Activated T-helper 17 cell treated with anti-CD3 and anti-CD28 coated beads, Interleukin-2, amount 50 U/mL, for 72 hours (primary cell): ENCODE measurements around the gene TAF9. TPM values are rescaled to one million over a fixed set of nuclear protein-coding genes. Genes with fewer than 3 reads are reported as not detected.
"Not testable (repeated sequence)": the region's sequence is repeated elsewhere in the genome, so short reads cannot be mapped to it uniquely, and the experiment has no call there.

Experiments
- ATAC-seq: fragments of 150-1000 bp; cut with Tn5 transposase; replicated peaks from 2 replicates; pipeline ENCODE4 v1.10.0; 2021; ENCODE audit warnings: mild to moderate bottlenecking, moderate library complexity
- H3K27ac Mint-ChIP-seq: one replicate; pipeline ENCODE4 v1.8.0; 2022; ENCODE audit warnings: mixed read lengths
- H3K27me3 Mint-ChIP-seq: one replicate; pipeline ENCODE4 v1.8.0; 2022; ENCODE audit warnings: mixed read lengths
- H3K36me3 Mint-ChIP-seq: one replicate; pipeline ENCODE4 v1.8.0; 2022; ENCODE audit warnings: low read depth, mild to moderate bottlenecking, mixed read lengths
- H3K4me1 Mint-ChIP-seq: one replicate; pipeline ENCODE4 v1.8.0; 2022; ENCODE audit warnings: mixed read lengths
- H3K4me3 Mint-ChIP-seq: one replicate; pipeline ENCODE4 v1.8.0; 2022; ENCODE audit warnings: mild to moderate bottlenecking, mixed read lengths
- H3K9me3 Mint-ChIP-seq: one replicate; pipeline ENCODE4 v1.8.0; 2022; ENCODE audit warnings: mixed read lengths
- total RNA-seq, 2 donors: library from RNA; stranded (reverse); gene quantifications; one replicate each; pipeline ENCODE4 v1.2.3, GENCODE V29; 2022

TAF9 gene
- 10 to 100 TPM; 60.0 to 89.0 TPM for total RNA-seq

DNA sequence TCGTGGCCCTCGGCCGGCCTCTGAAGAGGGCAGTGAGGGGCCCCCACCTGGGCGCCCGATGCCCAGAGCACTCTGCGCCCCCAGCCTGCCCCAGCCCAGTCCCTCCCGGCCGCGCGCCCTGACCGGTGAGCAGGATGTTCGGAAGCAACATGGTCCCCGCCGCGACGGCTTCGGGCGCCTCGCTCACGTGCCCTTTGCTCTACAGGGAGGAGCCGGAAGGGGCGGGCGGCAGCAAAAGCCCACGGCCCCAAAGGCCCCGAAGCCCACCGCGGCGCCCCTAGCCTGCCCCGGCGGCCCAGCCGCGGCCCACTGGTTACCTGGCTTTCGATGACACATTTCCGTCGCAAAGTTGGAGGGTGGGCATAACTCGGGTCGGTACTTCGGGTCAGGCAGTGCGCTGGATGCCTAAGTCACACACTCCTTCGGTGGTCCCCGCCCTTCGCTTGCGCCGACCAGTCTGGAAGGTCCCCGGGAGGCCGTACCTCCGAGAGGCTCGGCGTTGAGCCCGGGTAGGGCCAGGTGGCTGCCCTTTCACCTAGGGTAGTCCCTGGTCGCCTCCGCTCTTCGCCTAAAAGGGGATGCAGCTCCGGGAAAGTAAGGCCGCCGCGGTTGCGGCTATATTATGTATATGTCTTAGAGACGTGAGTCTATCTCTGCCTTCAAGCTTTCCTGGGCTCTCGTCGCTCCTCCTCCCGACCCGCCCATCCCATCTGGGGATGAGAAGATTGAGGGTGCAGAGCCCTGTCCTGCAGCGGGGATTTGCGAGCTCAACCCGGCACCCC, at the start of gene TAF9, which contains the start of the genes AK6 and RAD17:
TAF9 (minus strand) TSS at position 181 of the 782 bp plus-strand sequence. CDS start 3,783 bp downstream, outside the sequence.
AK6 (minus strand) TSS at position 181 of the 782 bp plus-strand sequence; CDS start at position 151, 30 bp downstream.
RAD17 (plus strand) TSS at position 479 of the 782 bp plus-strand sequence. CDS start 2,391 bp downstream, outside the sequence.
- no peaks in the 10 kb centered on the region for H3K27me3 Mint-ChIP-seq
- ATAC-seq: peak; percentile 95
- H3K27ac Mint-ChIP-seq: peak within 1 kb of the TSS; percentile 98
- H3K9me3 Mint-ChIP-seq: no peaks in the 10 kb centered on the region
- H3K4me1 Mint-ChIP-seq: peaks cover 12% of the 10 kb centered on the region
- H3K4me3 Mint-ChIP-seq: peak within 1 kb of the TSS; percentile 95
- H3K36me3 Mint-ChIP-seq: peaks cover 66% of the 10 kb centered on the region

GRCh38 chr5:69418554-69418953, 49.2 kb upstream of the TAF9 start:
- no peaks in the 10 kb centered on the region for H3K4me1 Mint-ChIP-seq
- H3K9me3 Mint-ChIP-seq: no peaks in the 10 kb centered on the region
- H3K27ac Mint-ChIP-seq: no peak overlapping the region
- H3K36me3 Mint-ChIP-seq: peaks cover 13% of the 10 kb centered on the region
- no peak for ATAC-seq
- H3K27me3 Mint-ChIP-seq: no peaks in the 10 kb centered on the region
- no peak overlapping the region for H3K4me3 Mint-ChIP-seq

DNA sequence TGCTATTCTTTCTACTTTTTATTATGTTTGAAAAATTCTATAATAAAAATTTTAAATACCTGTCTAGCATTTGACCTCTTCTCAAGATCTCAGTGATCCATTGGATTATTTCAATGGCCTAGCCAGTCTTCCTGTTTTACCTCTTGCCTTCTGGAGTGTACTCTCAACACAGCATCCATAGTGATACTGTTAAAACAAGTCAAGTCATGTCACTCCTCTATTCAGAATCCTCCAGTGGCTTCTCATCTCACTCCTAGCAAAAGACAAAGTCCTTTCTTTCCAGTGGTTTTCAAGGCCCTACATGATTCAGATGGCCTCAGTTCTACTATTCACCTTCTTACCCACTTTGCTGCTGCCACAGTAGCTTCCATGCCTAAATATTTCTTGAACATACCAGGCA, 47.4 kb upstream of the TAF9 start:
- H3K9me3 Mint-ChIP-seq: no peaks in the 10 kb centered on the region
- no peak overlapping the region for H3K27ac Mint-ChIP-seq
- H3K36me3 Mint-ChIP-seq: peaks cover 16% of the 10 kb centered on the region
- ATAC-seq: no peak
- H3K27me3 Mint-ChIP-seq: no peaks in the 10 kb centered on the region
- H3K4me3 Mint-ChIP-seq: no peak overlapping the region
- H3K4me1 Mint-ChIP-seq: no peaks in the 10 kb centered on the region

DNA sequence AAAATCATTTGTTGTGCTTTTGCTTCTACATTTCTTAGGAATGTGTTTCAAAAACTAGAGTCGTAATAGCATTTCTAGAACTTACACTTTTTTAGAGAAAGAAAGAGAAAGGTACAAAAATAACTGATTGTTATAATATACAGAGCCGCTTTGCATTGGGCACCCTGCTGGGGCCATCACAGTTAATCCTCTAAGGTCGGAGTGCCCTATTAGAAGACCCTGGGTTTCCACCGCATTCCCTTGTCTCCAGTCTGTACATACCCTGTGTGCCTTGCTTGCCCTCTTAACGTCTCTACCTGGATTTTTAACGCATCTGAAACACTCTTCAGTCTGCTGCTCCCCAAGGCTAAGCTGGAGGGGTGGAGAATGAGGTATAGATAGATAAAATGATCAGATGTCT, 46.9 kb upstream of the TAF9 start:
- no peak for ATAC-seq
- no peaks in the 10 kb centered on the region for H3K4me1 Mint-ChIP-seq
- H3K27ac Mint-ChIP-seq: no peak overlapping the region
- H3K27me3 Mint-ChIP-seq: no peaks in the 10 kb centered on the region
- no peaks in the 10 kb centered on the region for H3K9me3 Mint-ChIP-seq
- peak overlapping the region; percentile 35 for H3K4me3 Mint-ChIP-seq
- peaks cover 21% of the 10 kb centered on the region for H3K36me3 Mint-ChIP-seq

GRCh38 chr5:69415584-69415958, 46.3 kb upstream of the TAF9 start:
- Mint-ChIP-seq H3K36me3 (peaks cover 26% of the 10 kb centered on the region), H3K9me3 (no peaks in the 10 kb centered on the region)
- ATAC-seq: no peak

DNA sequence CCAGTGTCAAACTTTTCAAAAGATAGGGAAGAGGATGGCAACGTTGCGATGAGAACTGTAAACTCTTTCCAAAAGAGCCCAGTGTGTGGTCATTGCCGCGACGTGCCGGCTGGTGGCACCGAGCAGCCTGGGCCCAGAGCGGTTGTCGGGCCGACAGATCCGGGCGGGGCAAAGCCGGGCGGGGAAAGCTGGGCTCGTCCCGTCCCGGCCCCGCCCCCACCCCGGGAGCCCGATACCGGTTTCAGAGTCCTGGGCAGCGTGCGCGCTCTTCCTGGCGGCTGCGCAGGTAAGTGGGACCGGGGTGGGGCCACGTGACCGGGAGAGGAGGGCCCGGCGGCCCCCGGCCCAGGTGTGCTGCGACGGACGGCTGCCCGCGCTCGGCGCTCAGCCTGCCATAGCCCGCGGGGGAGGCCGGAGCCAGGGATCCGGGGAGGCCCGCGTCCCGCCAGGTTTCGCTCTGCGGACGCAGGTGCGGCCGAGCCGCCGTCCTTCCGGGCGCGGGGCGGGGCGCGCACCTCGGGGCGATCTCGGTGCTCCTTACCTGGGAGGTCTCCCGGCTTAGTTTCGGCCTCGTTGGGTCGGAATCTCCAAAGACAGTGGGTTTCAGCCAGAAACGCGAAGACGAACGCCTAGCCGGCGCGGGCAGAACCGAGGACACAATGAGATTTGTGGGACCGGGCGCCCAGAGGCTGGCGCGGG, 45.7 kb upstream of the TAF9 start, which contains the start of gene MARVELD2:
MARVELD2 (plus strand) TSS at position 232 of the 699 bp plus-strand sequence. CDS start 4,270 bp downstream, outside the sequence.
- H3K4me1 Mint-ChIP-seq: no peaks in the 10 kb centered on the region
- peaks cover 30% of the 10 kb centered on the region for H3K36me3 Mint-ChIP-seq
- no peaks in the 10 kb centered on the region for H3K9me3 Mint-ChIP-seq
- no peaks in the 10 kb centered on the region for H3K27me3 Mint-ChIP-seq
- peak; percentile 76 for ATAC-seq
- H3K27ac Mint-ChIP-seq: peak within 1 kb of the TSS; percentile 32
- peak within 1 kb of the TSS; percentile 37 for H3K4me3 Mint-ChIP-seq

More at GRCh38 chr5:69415584-69415958, 46.3 kb upstream of the TAF9 start:
- Mint-ChIP-seq H3K27ac (no peak overlapping the region), H3K27me3 (no peaks in the 10 kb centered on the region), H3K4me1 (no peaks in the 10 kb centered on the region), H3K4me3 (peak overlapping the region; percentile 35)

DNA sequence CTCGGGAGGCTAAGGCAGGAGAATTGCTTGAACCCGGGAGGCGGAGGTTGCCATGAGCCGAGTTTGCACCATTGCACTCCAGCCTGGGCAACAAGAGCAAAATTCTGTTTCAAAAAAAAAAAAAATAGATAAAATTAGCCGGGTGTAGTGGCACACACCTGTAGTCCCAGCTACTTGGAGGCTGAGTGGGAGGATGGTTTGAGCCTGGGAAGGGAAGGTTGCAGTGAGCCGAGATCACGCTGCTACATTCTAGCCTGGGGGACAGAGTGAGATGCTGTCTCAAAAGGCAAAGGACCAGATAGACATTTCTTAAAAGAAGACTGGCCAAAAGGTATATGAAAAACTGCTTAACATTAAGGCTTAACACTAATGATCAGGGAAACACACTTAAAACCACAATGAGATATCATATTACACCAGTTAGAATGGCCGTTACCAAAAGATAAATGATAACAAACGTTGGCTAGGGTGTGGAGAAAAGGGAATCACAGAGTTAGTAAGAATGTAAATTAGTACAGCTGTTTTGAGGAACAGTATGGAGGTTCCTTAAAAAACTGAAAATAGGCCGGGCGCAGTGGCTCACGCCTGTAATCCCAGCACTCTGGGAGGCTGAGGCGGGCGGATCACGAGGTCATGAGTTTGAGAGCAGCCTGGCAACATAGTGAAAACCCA, 35.5 kb upstream of the TAF9 start:
- Mint-ChIP-seq H3K4me1 (no peaks in the 10 kb centered on the region), H3K9me3 (no peaks in the 10 kb centered on the region), H3K27ac (no peak overlapping the region), H3K4me3 (no peak overlapping the region), H3K27me3 (no peaks in the 10 kb centered on the region), H3K36me3 (peaks cover 77% of the 10 kb centered on the region)
- ATAC-seq: no peak

DNA sequence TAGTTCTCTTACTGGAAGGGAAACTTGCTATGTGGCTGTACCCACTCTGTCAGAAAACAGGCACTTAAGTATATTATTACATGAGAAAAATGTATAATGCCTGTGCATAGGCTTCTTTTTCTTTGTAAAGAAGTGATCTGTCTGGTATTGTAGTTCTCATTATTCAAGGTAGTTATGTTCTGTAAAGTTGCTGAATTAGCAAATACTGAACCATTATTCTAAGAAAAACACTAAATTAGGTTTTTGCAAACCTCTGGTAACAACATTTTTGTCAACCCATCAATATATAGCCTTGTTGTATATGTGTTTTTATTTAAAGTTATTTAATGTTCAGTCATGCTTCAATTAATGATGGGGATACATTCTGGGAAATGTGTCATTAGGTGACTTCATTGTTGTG, 9.1 kb upstream of the TAF9 start:
- Mint-ChIP-seq H3K9me3 (no peaks in the 10 kb centered on the region), H3K4me3 (no peak overlapping the region), H3K36me3 (peaks cover 83% of the 10 kb centered on the region), H3K27ac (no peak overlapping the region), H3K4me1 (no peaks in the 10 kb centered on the region), H3K27me3 (no peaks in the 10 kb centered on the region)
- no peak for ATAC-seq

DNA sequence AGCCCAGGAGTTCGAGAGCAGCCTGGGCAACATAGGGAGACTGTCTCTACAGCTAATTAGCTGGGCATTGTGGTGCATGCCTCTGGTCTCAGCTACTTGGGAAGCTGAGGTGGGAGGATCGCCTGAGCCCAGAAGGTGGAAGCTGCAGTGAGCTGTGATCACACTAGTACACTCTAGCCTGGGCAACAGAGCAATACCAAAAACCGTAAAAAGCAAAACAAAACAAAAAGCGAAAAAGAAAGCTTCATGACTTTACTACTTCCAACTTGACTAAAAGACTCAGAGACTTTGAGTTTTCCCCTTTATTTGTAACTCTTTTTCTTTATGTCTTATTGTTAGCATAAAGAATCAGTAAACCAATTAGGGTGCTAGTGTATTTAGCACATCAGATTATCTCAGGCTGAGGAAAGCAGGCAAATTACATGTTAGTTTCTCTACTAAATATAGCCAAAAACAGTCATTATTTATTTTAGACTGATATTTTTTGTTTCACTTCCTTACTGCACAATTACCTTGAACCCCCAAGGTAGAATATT, 5.7 kb upstream of the TAF9 start:
- no peak for ATAC-seq
- H3K4me3 Mint-ChIP-seq: no peak overlapping the region
- no peak overlapping the region for H3K27ac Mint-ChIP-seq
- H3K4me1 Mint-ChIP-seq: no peaks in the 10 kb centered on the region
- H3K27me3 Mint-ChIP-seq: no peaks in the 10 kb centered on the region
- no peaks in the 10 kb centered on the region for H3K9me3 Mint-ChIP-seq
- H3K36me3 Mint-ChIP-seq: peaks cover 54% of the 10 kb centered on the region

- H3K9me3 Mint-ChIP-seq: no peaks in the 10 kb centered on the region
- peaks cover 66% of the 10 kb centered on the region for H3K36me3 Mint-ChIP-seq
- peaks cover 7% of the 10 kb centered on the region for H3K4me1 Mint-ChIP-seq
- no peaks in the 10 kb centered on the region for H3K27me3 Mint-ChIP-seq
- no peak for ATAC-seq
- no peak overlapping the region for H3K4me3 Mint-ChIP-seq
- no peak overlapping the region for H3K27ac Mint-ChIP-seq
These were observed 3.1 kb upstream of the TAF9 start for GRCh38 chr5:69372394-69372793.

- not testable (repeated sequence) for H3K9me3 Mint-ChIP-seq, ATAC-seq, H3K27me3 Mint-ChIP-seq
- Mint-ChIP-seq H3K4me1 (peaks cover 12% of the 10 kb centered on the region), H3K36me3 (peaks cover 66% of the 10 kb centered on the region), H3K27ac (peak overlapping the region; percentile 98), H3K4me3 (peak overlapping the region; percentile 95)
These were observed 1.0 kb upstream of the TAF9 start for GRCh38 chr5:69370335-69370734.

DNA sequence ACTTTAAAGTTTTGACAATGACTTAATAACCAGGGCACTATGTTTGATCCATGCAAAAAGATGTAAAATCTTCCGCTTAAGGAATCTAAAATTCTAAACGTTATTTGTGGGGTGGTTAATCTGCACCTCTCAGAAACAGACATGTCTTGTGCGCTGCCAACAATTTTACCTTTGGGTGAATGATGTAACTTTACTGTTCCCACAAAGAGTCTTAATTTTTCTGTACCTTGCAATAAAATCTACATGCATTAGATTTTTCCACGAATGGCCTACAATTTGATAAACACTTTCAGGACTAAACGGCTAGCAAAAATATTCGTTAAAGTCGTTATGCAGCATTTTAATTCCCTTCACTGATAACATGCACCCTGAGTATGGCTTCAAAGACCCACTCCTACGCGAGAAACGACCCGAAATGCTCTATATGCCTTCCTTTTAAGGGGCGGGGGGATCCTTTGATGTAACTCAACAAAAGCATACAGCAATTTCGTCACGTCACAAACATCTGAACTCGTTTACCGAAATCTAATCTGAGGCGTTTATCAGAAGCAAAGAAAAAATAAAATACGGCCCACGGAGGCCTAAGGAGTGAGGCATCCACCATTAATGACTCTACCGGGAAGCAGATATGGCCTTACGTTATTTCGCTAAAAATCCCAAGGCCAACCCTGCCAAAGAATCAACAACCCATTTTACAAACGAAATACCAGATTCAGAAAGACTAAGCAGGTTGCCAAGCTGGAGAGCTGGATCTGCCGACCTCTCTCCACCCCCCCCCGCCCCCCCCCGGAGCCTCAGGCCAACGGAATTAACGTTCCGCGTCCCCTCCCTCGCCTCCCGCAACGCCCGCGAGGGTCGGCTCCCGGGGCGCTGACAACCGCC, 621 bp downstream of the TAF9 start:
- ATAC-seq: peak; percentile 9
- H3K4me1 Mint-ChIP-seq: peaks cover 12% of the 10 kb centered on the region
- H3K36me3 Mint-ChIP-seq: peaks cover 68% of the 10 kb centered on the region
- H3K27ac Mint-ChIP-seq: peak overlapping the region; percentile 98
- no peaks in the 10 kb centered on the region for H3K27me3 Mint-ChIP-seq
- peak overlapping the region; percentile 95 for H3K4me3 Mint-ChIP-seq
- no peaks in the 10 kb centered on the region for H3K9me3 Mint-ChIP-seq

- peaks cover 12% of the 10 kb centered on the region for H3K4me1 Mint-ChIP-seq
- H3K27ac Mint-ChIP-seq: peak overlapping the region; percentile 98
- H3K4me3 Mint-ChIP-seq: peak overlapping the region; percentile 95
- H3K9me3 Mint-ChIP-seq: no peaks in the 10 kb centered on the region
- no peaks in the 10 kb centered on the region for H3K27me3 Mint-ChIP-seq
- ATAC-seq: no peak
- peaks cover 71% of the 10 kb centered on the region for H3K36me3 Mint-ChIP-seq
These were observed 1.5 kb downstream of the TAF9 start for GRCh38 chr5:69367697-69368279.
